GM20431 (cell line): ENCODE data around the gene MED29.
"Not testable (repeated sequence)": the region's sequence is repeated elsewhere in the genome, so short reads cannot be mapped to it uniquely, and the experiment has no call there.

Experiments
- in situ Hi-C: fragments of 300-500 bp; cut with MseI, MboI; formaldehyde crosslinking; loops from one replicate; pipeline ENCODE4 v1.15.0; 2020; ENCODE audit warnings: low sequenced_read_pairs; ENCODE audit not compliant: unreplicated experiment

Gene MED29

GRCh38 chr19:39369200-39369599, 22.0 kb upstream of the MED29 start:
- in situ Hi-C loops, result no loop called here

DNA sequence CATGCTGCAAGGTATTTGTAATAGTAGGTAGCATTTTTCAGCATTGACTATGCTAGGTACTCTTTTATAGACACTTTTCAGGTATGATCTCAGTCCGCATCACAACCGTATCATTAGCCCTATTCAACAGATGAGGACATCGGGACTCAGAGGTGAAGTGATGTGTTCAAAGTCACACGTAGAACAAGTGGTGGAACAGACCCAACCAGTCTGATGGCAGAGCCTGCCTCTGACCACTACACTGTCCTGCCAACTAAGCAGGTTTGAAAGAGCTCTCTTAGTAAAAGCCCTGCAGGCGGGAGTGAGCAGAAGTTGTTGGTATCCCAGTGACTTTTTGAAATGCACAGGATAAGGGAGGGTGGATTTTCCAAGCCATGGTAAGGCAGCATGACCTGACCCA, 20.4 kb upstream of the MED29 start:
- in situ Hi-C loops, result no loop called here

DNA sequence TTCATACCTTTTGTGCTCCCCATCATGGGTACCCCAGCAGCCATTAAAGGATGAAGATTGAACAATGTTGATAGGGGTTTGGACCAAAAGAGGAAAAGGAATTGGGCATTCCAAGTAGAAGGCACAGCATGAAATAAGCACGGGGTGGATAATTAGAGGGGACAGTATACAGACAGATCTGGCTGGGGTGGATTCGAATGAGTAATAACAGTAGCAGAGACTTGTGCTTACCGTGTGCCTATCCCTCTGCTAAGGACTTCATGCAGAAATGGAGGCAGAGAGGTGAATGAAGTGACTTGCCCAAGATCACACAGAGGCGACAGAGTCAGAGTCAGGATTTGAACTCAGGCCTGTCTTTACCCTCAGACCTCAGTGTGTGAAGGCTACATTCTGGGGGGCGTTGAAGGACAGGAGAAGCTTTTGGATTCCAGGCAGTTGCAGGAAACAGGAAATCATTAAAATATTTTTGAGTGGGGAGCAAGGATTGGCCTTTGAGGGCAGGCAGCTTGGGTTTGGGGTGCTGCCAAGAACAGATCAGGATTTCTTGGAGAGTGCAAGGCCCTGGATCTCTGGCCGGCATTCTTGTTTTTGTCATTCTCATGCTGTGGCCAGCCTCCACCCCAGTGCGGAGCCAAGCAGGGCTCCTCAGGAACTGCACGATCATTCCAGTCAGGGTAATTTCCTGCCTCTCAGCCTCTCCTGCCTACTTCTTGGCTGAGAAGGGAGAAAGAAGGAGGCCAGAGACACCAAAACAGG, 19.0 kb upstream of the MED29 start:
- in situ Hi-C loops, result no loop called here

DNA sequence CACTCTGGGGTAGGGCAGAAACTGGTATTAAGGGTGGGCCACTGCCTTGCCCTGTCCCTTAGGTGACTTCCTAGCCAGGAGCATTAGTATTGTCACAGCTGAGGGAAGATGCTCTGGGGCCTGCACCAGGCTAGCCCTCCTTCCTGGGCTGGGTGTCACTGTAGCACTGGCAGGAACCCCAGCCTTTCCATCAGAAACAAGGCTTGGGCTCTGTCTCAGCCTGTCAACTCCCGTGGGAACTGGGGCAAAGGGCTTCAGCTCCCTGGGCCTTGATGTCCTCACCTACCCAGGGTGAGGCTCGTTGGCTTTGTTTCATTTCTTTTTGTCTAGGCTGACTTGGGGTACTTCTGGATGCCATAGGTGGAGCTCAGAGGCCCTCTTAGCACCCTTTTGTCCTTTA, 18.2 kb upstream of the MED29 start:
- in situ Hi-C loops, result no loop called here

DNA sequence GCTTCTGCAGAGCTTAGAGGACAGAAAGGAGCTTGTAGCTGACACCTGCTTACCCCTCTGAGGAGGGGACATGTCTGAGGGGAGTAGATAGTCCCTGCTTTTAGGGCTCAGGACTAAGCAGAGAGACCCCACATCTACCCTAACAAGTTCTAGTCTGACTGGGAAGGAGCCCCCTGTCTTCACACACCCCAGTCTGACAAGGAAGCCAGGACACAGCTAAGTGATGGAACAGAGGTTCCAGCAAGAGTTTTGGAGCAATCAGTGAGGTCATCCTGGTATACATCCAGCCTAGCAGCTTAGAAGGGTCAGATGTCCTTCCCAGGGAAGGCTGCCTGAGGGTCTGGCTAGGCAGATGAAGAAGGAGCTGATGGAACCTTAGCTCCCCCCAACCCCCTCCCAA, 15.2 kb upstream of the MED29 start:
- in situ Hi-C loops, result no loop called here

GRCh38 chr19:39377373-39378362, 13.5 kb upstream of the MED29 start:
- in situ Hi-C loops, result no loop called here

DNA sequence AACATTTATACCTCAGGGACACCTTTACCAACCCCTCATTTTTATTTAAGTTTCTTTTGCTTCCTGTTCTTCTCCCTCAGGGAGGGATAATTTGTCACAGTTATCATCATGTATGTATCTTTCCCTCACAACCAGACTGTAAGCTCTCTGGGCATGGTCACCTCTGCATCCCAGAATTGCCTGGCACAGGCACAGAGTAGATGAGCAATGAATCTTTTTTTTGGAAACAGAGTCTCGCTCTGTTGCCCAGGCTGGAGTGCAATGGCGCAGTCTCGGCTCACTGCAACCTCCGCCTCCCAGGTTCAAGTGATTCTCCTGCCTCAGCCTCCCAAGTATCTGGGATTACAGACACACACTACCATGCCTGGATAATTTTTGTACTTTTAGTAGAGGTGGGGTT, 11.8 kb upstream of the MED29 start:
- in situ Hi-C loops, result not testable (repeated sequence)

DNA sequence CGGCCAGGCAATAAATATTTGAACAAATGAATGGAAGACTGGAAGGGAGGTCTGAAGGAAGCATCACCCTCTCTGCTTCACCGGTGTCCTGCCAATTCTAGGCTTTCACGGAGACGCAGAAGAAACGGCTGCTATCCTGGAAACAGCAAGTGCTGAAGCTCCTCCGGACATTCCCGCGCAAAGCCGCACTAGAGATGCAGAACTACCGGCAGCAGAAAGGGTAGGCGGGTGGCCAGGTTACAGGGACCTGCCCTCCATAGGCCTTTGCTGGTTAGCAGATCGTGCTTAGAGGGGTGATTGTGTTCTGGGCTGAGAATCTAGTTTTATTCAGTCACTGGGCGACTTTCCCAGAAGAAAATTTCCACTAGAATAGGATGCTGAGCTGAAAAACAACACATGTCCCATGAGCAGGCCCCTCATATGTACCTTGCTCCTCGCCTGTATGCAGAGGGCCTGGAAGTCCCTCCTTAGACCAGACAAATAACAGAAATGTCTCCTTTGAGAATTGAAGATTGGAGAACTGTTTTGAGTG, 11.2 kb upstream of the MED29 start:
- in situ Hi-C loops, result no loop called here

GRCh38 chr19:39380521-39381502, 10.4 kb upstream of the MED29 start:
- in situ Hi-C loops, result no loop called here

- in situ Hi-C loops, result no loop called here
Measured at GRCh38 chr19:39381910-39382611, 9.1 kb upstream of the MED29 start.

GRCh38 chr19:39382991-39383828, 8.0 kb upstream of the MED29 start:
- in situ Hi-C loops, result no loop called here

DNA sequence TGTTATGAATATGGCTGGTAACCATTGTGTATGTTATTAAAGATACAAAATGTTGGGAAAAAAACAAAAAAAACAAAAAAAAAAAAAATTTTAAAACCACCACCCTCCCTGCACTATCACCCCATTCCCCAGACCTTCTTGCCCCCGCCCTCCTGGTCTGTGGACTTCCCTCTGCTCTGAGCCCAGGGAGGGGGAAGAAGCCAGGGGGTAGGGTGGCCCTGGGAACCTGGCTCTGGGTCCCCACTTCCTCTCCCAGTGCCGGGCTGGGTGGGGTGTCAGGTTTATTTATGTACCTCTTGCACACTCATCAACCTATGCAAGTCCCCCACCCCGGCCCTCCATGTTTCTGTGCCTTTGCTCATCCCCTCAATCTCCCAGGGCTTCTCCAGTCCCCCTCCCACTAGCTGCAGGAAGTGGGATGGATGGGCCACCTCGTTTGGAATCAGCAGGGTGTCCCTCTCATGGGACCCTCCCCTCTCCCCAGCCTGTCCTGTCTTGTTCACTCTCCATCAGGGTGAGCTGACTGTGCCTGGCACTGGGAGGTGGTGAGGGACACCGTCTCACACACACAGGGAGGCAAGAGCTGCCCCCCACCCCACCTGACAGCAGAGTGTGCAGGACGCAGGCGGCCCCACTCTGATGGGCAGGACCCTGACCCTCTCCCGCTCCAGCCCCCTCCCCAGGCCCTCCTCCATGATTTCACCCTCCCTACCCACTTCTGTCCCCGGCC, 6.2 kb upstream of the MED29 start:
- in situ Hi-C loops, result no loop called here

DNA sequence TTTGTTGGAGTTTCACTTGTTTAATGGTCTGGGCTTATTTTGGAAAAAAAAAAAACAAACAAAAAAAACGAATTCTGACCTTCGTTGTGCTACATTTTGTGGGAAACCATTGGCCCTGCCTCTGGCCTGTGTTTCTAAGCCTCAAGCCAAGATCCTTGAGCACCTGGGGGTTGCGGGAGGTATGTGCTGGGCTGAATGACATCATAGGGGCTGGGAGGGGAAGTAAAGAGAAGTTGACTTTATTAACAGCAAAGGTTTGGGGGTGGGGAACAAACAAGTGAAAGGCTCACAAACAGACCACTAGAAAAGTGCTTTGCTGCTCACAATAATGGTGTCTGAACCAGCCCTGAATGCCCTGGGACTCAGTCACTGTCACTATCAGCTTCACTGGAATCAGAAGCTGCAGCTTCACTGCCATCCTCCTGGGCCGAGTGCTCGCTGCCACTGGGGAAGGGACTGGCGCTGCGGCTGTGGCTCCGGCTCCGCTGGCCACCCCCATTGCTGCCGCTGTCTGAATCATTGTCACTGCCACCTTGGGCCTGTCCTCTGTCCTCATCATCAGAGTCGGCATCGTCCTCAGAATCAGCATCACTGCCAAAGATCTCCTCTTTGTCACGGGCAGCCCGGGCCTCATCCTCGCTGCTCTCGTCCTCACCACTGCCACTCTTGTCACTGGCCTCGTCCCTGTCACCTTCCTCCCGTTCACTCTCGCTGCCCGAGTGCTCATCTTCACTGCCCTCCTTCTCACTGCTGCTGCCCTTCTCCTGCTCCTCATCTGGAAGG, 5.4 kb upstream of the MED29 start:
- in situ Hi-C loops, result no loop called here

GRCh38 chr19:39386557-39386956, 4.6 kb upstream of the MED29 start:
- in situ Hi-C loops, result no loop called here

DNA sequence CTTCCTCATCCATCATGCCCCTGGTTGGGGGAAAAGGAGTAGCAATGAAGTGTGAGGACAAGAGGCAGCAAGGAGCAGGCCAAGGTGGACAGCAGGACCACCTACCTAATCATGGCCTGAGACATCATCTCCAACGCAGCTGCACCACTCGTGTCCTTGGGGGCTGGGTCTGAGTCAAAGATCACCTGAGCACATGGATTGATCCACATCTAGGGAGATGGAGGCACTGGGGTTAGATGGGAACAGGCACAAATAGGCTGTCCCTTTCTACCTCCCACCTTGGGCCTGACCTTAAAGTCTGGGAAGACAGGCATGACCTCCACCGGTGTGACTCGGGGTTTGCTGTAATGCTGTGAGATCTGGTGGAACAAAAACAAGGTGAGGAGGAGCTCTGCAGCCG, 2.5 kb upstream of the MED29 start:
- in situ Hi-C loops, result no loop called here

- in situ Hi-C loops, result no loop called here
Measured at GRCh38 chr19:39389631-39390414, 1.4 kb upstream of the MED29 start.
